CD4-positive, alpha-beta memory T cell (primary cell): ENCODE results near the gene RPL13A. TPM values are rescaled to one million over a fixed set of nuclear protein-coding genes. Genes with fewer than 3 reads are reported as not detected.
"Not testable (repeated sequence)": the region's sequence is repeated elsewhere in the genome, so short reads cannot be mapped to it uniquely, and the experiment has no call there.

Experiments used
- CTCF ChIA-PET: fragments of 350-600 bp; sonication (Branson Sonifier 250); formaldehyde crosslinking; loops from one replicate; lab custom pipeline; 2021; ENCODE audit warnings: inconsistent platforms; ENCODE audit not compliant: partially characterized antibody; lab: Charles Lee
- POLR2A ChIA-PET: fragments of 350-600 bp; sonication (Branson Sonifier 250); formaldehyde crosslinking; loops from one replicate; lab custom pipeline; 2021; ENCODE audit not compliant: partially characterized antibody; lab: Charles Lee
- DNase-seq, 5 donors: peaks; one replicate each; pipeline versions ENCODE4 v3.0.0 to v3.0.0-alpha.2; 2020 to 2022; ENCODE audit warnings: mixed read lengths in 1 of 5
- H3K27ac ChIP-seq: one replicate; pipeline ENCODE4 v1.7.0; 2013; ENCODE audit warnings: low read depth, low read length
- H3K27me3 ChIP-seq: 2 replicates; pipeline ENCODE4 v1.7.0; 2013; ENCODE audit warnings: mild to moderate bottlenecking, low read length, moderate library complexity; ENCODE audit not compliant: insufficient read depth
- H3K36me3 ChIP-seq: 2 replicates; pipeline ENCODE4 v1.7.0; 2013; ENCODE audit warnings: mild to moderate bottlenecking, low read length, moderate library complexity; ENCODE audit not compliant: insufficient read depth
- H3K4me1 ChIP-seq: 2 replicates; pipeline ENCODE4 v1.7.0; 2013; ENCODE audit warnings: mild to moderate bottlenecking, low read length, moderate library complexity; ENCODE audit not compliant: insufficient read depth
- H3K4me3 ChIP-seq, 2 donors: one replicate each; pipeline ENCODE4 v1.7.0; 2013; ENCODE audit warnings: low read length in 2 of 2, mild to moderate bottlenecking in 1 of 2
- H3K9me3 ChIP-seq, 2 donors: one replicate each; pipeline ENCODE4 v1.7.0; 2013; ENCODE audit warnings: low read length in 2 of 2, control low read depth in 1 of 2; ENCODE audit not compliant: control insufficient read depth in 1 of 2
- H3K27ac Mint-ChIP-seq, 7 donors: one replicate each; pipeline ENCODE4 v1.8.0; 2020 to 2021; ENCODE audit warnings: mixed read lengths in 7 of 7, mild to moderate bottlenecking in 6 of 7, inconsistent platforms in 3 of 7, moderate library complexity in 3 of 7
- H3K27me3 Mint-ChIP-seq, 2 donors: one replicate each; pipeline ENCODE4 v1.8.0; 2020 to 2021; ENCODE audit warnings: mixed read lengths in 2 of 2
- H3K36me3 Mint-ChIP-seq, 2 donors: one replicate each; pipeline ENCODE4 v1.8.0; 2020 to 2021; ENCODE audit warnings: mixed read lengths in 2 of 2, inconsistent platforms in 1 of 2, mild to moderate bottlenecking in 1 of 2
- H3K4me1 Mint-ChIP-seq, 4 donors: one replicate each; pipeline ENCODE4 v1.8.0; 2020 to 2021; ENCODE audit warnings: mixed read lengths in 4 of 4, mild to moderate bottlenecking in 1 of 4
- H3K4me3 Mint-ChIP-seq, 8 donors: one replicate each; pipeline ENCODE4 v1.8.0; 2020 to 2021; ENCODE audit warnings: mixed read lengths in 8 of 8, mild to moderate bottlenecking in 7 of 8, moderate library complexity in 6 of 8, inconsistent platforms in 3 of 8
- H3K9me3 Mint-ChIP-seq, 8 donors: one replicate each; pipeline ENCODE4 v1.8.0; 2020 to 2021; ENCODE audit warnings: mixed read lengths in 8 of 8, mild to moderate bottlenecking in 5 of 8, inconsistent platforms in 3 of 8, moderate library complexity in 1 of 8
- intact Hi-C: fragments of 100-400 bp; cut with micrococcal nuclease; formaldehyde crosslinking; loops from one replicate; pipeline ENCODE4 v1.15.1; 2023
- polyA plus RNA-seq, 2 donors: library from polyadenylated mRNA; unstranded; fragments of 300-500 nt; fragmentation: Illumina TruSeq; gene quantifications; one replicate each; pipeline ENCODE4 v1.2.3, GENCODE V29; 2021
- total RNA-seq, 2 experiments: library from RNA; stranded (reverse); gene quantifications; one replicate each; pipeline ENCODE4 v1.2.3, GENCODE V29; 2021

Gene RPL13A
- total and polyA plus RNA-seq, 4 experiments from 2014 or later: 1,827 to 5,661 (median 4,281) TPM

GRCh38 chr19:49453757-49454240 lies 33.6 kb upstream of the RPL13A start:
- intact Hi-C loops: loop anchor here (1.0 to 5.0 kb wide), 6 partner anchors 16 to 336 kb away; partner anchors contain the start of genes C19orf73, FLT3LG, PPFIA3 and RPL13A
- Mint-ChIP-seq H3K4me1 (peaks cover 26 to 75% (median 44%) of the 10 kb centered on the region in 4 donors), H3K36me3 (peaks cover 24 to 28% of the 10 kb centered on the region in 2 donors), H3K27ac (peak overlapping the region; percentile 96 to 100 (median 100)), H3K27me3 (no peaks in the 10 kb centered on the region), H3K9me3 (peaks cover 0 to 2% (median 0%) of the 10 kb centered on the region in 8 donors), H3K4me3 (peak overlapping the region; percentile 93 to 100 (median 98))
- no peaks in the 10 kb centered on the region for H3K9me3 ChIP-seq
- peak overlapping the region; percentile 73 to 96 for H3K4me3 ChIP-seq
- peaks cover 7% of the 10 kb centered on the region for H3K36me3 ChIP-seq
- no peaks in the 10 kb centered on the region for H3K27me3 ChIP-seq
- peak overlapping the region; percentile 91 for H3K27ac ChIP-seq
- no peak for DNase-seq
- H3K4me1 ChIP-seq: peaks cover 50% of the 10 kb centered on the region
- POLR2A ChIA-PET: interaction anchor here (0.9 to 5.7 kb wide), 16 partner anchors 9 to 360 kb away, joined by 3 to 222 read pairs (median 5); partner anchors contain the start of genes FLT3LG, FUZ, NOSIP and PRMT1
- CTCF ChIA-PET: interaction anchor here (0.7 to 15.5 kb wide), 7 partner anchors 9 to 222 kb away, joined by 3 to 227 read pairs (median 5); partner anchors contain the start of gene FLT3LG

GRCh38 chr19:49455773-49456172 lies 31.6 kb upstream of the RPL13A start:
- POLR2A ChIA-PET: interaction anchor here (1.4 to 5.1 kb wide), 2 partner anchors 14 to 17 kb away, joined by 5 to 34 read pairs; no protein-coding TSS in a partner anchor
- Histone ChIP-seq H3K4me1 (peaks cover 46% of the 10 kb centered on the region), H3K9me3 (no peaks in the 10 kb centered on the region), H3K4me3 (no peak overlapping the region), H3K27me3 (no peaks in the 10 kb centered on the region), H3K27ac (no peak overlapping the region), H3K36me3 (peaks cover 12% of the 10 kb centered on the region)
- Mint-ChIP-seq H3K36me3 (peaks cover 19 to 31% of the 10 kb centered on the region in 2 donors), H3K27me3 (no peaks in the 10 kb centered on the region), H3K9me3 (no peaks in the 10 kb centered on the region), H3K27ac (peak overlapping the region in 5 of 7 donors; percentile 22 to 73 (median 60)), H3K4me3 (peak overlapping the region in 1 of 8 donors; percentile 49), H3K4me1 (peaks cover 19 to 62% (median 38%) of the 10 kb centered on the region in 4 donors)
- no peak for DNase-seq
- CTCF ChIA-PET: interaction anchor here (1.2 to 15.5 kb wide), 3 partner anchors 10 to 91 kb away, joined by 3 to 227 read pairs (median 3); partner anchors contain the start of gene FLT3LG
- intact Hi-C loops: no loop called here

GRCh38 chr19:49456326-49456725 lies 31.1 kb upstream of the RPL13A start:
- Mint-ChIP-seq H3K27me3 (no peaks in the 10 kb centered on the region), H3K36me3 (peaks cover 19 to 30% of the 10 kb centered on the region in 2 donors), H3K4me1 (peaks cover 19 to 57% (median 36%) of the 10 kb centered on the region in 4 donors), H3K4me3 (peak overlapping the region in 1 of 8 donors; percentile 49), H3K27ac (peak overlapping the region in 6 of 7 donors; percentile 15 to 77 (median 46)), H3K9me3 (no peaks in the 10 kb centered on the region)
- ChIA-PET CTCF (interaction anchor here (1.2 to 15.5 kb wide), 3 partner anchors 11 to 90 kb away, joined by 3 to 227 read pairs (median 3); partner anchors contain the start of gene FLT3LG), POLR2A (interaction anchor here (1.4 to 5.1 kb wide), 2 partner anchors 13 to 17 kb away, joined by 5 to 34 read pairs; no protein-coding TSS in a partner anchor)
- no peak for DNase-seq
- Histone ChIP-seq H3K27me3 (no peaks in the 10 kb centered on the region), H3K9me3 (no peaks in the 10 kb centered on the region), H3K36me3 (peaks cover 12% of the 10 kb centered on the region), H3K4me1 (peaks cover 43% of the 10 kb centered on the region), H3K4me3 (no peak overlapping the region), H3K27ac (no peak overlapping the region)
- intact Hi-C loops: no loop called here

- Histone ChIP-seq H3K9me3 (no peaks in the 10 kb centered on the region), H3K27ac (peak overlapping the region; percentile 33), H3K4me3 (no peak overlapping the region), H3K27me3 (no peaks in the 10 kb centered on the region), H3K4me1 (peaks cover 29% of the 10 kb centered on the region), H3K36me3 (peaks cover 12% of the 10 kb centered on the region)
- no peaks in the 10 kb centered on the region for H3K9me3 Mint-ChIP-seq
- CTCF ChIA-PET: interaction anchor here (1.1 to 2.8 kb wide), 3 partner anchors 11 to 20 kb away, joined by 3 to 20 read pairs (median 8); partner anchors contain the start of gene FLT3LG
- peaks cover 15 to 18% of the 10 kb centered on the region in 2 donors for H3K36me3 Mint-ChIP-seq
- no peaks in the 10 kb centered on the region for H3K27me3 Mint-ChIP-seq
- peaks cover 9 to 38% (median 20%) of the 10 kb centered on the region in 4 donors for H3K4me1 Mint-ChIP-seq
- peak overlapping the region; percentile 60 to 85 (median 78) for H3K27ac Mint-ChIP-seq
- H3K4me3 Mint-ChIP-seq: peak overlapping the region in 1 of 8 donors; percentile 41
- intact Hi-C loops: no loop called here
- DNase-seq: no peak
- POLR2A ChIA-PET: interaction anchor here (0.8 to 5.1 kb wide), 6 partner anchors 8 to 17 kb away, joined by 3 to 34 read pairs (median 5); no protein-coding TSS in a partner anchor
These were observed 28.9 kb upstream of the RPL13A start for GRCh38 chr19:49458567-49458903.

- H3K4me3 Mint-ChIP-seq: no peak overlapping the region
- POLR2A ChIA-PET: interaction anchor here (5.1 kb wide), 1 partner anchor 10 kb away, joined by 34 read pairs; no protein-coding TSS in a partner anchor
- no peak for DNase-seq
These were observed 28.0 kb upstream of the RPL13A start for GRCh38 chr19:49459388-49459787.

GRCh38 chr19:49461130-49461529 lies 26.3 kb upstream of the RPL13A start:
- H3K4me3 Mint-ChIP-seq, H3K9me3 Mint-ChIP-seq, H3K4me3 ChIP-seq, H3K9me3 ChIP-seq, DNase-seq, H3K27ac ChIP-seq, H3K27ac Mint-ChIP-seq, H3K27me3 ChIP-seq, POLR2A ChIA-PET, H3K27me3 Mint-ChIP-seq, intact Hi-C loops: not testable (repeated sequence)
- H3K4me1 Mint-ChIP-seq: peaks cover 5 to 22% (median 14%) of the 10 kb centered on the region in 4 donors
- peaks cover 29% of the 10 kb centered on the region for H3K36me3 ChIP-seq
- peaks cover 21% of the 10 kb centered on the region for H3K4me1 ChIP-seq
- CTCF ChIA-PET: interaction anchor here (1.3 kb wide), 1 partner anchor 9 kb away, joined by 4 read pairs; no protein-coding TSS in a partner anchor
- peaks cover 10 to 21% of the 10 kb centered on the region in 2 donors for H3K36me3 Mint-ChIP-seq

More at GRCh38 chr19:49459388-49459787, 28.0 kb upstream of the RPL13A start:
- peak overlapping the region in 2 of 7 donors; percentile 52 to 78 for H3K27ac Mint-ChIP-seq
- H3K9me3 ChIP-seq: no peaks in the 10 kb centered on the region
- intact Hi-C loops: no loop called here
- no peak overlapping the region for H3K4me3 ChIP-seq
- peaks cover 15 to 17% of the 10 kb centered on the region in 2 donors for H3K36me3 Mint-ChIP-seq
- no peaks in the 10 kb centered on the region for H3K9me3 Mint-ChIP-seq
- H3K27me3 ChIP-seq: no peaks in the 10 kb centered on the region
- no peak overlapping the region for H3K27ac ChIP-seq
- H3K4me1 ChIP-seq: peaks cover 21% of the 10 kb centered on the region
- no peaks in the 10 kb centered on the region for H3K27me3 Mint-ChIP-seq
- H3K36me3 ChIP-seq: peaks cover 16% of the 10 kb centered on the region
- CTCF ChIA-PET: interaction anchor here (1.5 to 2.8 kb wide), 3 partner anchors 10 to 14 kb away, joined by 4 to 20 read pairs (median 8); partner anchors contain the start of gene FLT3LG
- peaks cover 7 to 30% (median 15%) of the 10 kb centered on the region in 4 donors for H3K4me1 Mint-ChIP-seq

GRCh38 chr19:49461656-49462055 lies 25.8 kb upstream of the RPL13A start:
- H3K36me3 ChIP-seq: peaks cover 29% of the 10 kb centered on the region
- CTCF ChIA-PET: interaction anchor here (1.3 kb wide), 1 partner anchor 9 kb away, joined by 4 read pairs; no protein-coding TSS in a partner anchor
- Mint-ChIP-seq H3K36me3 (peaks cover 7 to 21% of the 10 kb centered on the region in 2 donors), H3K27ac (no peak overlapping the region), H3K4me1 (peaks cover 5 to 20% (median 12%) of the 10 kb centered on the region in 4 donors), H3K27me3 (no peaks in the 10 kb centered on the region), H3K9me3 (no peaks in the 10 kb centered on the region), H3K4me3 (no peak overlapping the region)
- H3K9me3 ChIP-seq: no peaks in the 10 kb centered on the region
- no peak for DNase-seq
- no peak overlapping the region for H3K27ac ChIP-seq
- intact Hi-C loops: no loop called here
- H3K4me1 ChIP-seq: peaks cover 22% of the 10 kb centered on the region
- no peaks in the 10 kb centered on the region for H3K27me3 ChIP-seq
- H3K4me3 ChIP-seq: no peak overlapping the region
- POLR2A ChIA-PET: no interaction called here
